Retinal pigment epithelial cell (primary cell): ENCODE results near the gene GALE.
A peak's percentile ranks its signal among the peaks of the same experiment; 100 is the strongest.

ENCODE experiments used
- DNase-seq: peaks from one replicate; pipeline ENCODE4 v3.0.0-alpha.2; 2010; ENCODE audit warnings: low read depth
- H3K4me3 ChIP-seq: 2 replicates; pipeline ENCODE4 v1.5.1; 2011; ENCODE audit warnings: mild to moderate bottlenecking, low read length, control low read depth, moderate library complexity
- CTCF ChIP-seq: conservative IDR thresholded peaks from 2 replicates; pipeline ENCODE4 v1.5.1; 2011; ENCODE audit warnings: low read depth, low read length, control low read depth, inconsistent platforms

The GALE gene

DNA sequence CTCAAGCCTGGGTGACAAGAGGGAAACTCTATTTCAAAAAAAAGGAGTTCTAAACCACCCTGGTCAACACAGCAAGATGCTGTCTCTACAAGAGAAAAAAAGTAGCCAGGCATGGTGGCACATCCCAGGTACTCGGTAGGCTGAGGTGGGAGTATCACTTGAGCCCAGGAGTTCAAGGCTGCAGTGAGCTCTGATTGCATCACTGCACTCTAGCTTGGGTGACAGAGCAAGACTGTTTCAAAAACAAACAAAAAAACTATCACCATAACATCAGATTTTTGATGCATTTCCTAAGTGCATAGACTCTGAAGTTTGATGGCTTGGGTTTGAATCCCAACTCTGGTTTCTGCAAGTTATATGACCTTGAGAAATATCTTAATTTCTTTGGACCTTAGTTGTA is 47.6 kb downstream of the GALE start:
- DNase-seq = no peak
- H3K4me3 ChIP-seq = no peak overlapping the region
- TF ChIP-seq CTCF = no peak

DNA sequence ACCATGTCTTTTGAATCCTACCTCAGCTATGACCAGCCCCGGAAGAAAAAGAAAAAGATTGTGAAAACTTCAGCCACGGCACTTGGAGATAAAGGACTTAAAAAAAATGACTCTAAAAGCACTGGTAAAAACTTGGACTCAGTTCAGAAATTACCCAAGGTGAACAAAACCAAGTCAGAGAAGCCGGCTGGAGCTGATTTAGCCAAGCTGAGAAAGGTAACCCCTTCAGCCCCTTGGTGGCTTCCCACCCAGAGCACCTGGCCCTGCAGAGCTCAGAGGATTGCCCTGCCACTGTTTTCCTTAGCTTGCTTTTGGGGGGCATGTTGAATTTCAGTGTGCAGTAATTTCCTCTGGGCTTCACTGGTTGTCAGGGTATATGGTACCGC is 48.7 kb downstream of the GALE start:
- TF ChIP-seq CTCF = no peak
- DNase-seq = no peak
- H3K4me3 ChIP-seq = no peak overlapping the region

GRCh38 chr1:23751050-23751814 is 49.3 kb downstream of the GALE start:
- no peak overlapping the region for H3K4me3 ChIP-seq
- DNase-seq = no peak
- peak; percentile 80 for TF ChIP-seq CTCF

DNA sequence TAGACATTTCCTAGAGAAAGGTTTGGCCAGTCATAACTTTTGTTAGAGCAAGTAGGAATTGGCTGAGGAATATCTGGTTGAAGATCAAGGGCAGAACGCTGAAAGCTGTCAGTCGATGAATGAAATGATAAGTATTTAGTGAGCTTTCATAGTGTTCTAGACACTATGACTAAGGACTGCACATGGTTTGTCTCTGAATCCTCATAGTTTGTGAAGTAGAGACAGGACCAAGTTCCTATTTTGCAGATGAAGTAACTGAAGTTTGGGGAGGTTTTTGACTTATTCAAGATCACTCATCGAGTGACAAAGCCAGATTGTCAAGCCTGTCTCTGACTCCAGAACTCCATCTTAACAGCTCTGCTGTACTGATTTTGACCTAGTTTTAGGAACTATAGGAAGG is 52.5 kb downstream of the GALE start:
- no peak for DNase-seq
- no peak for TF ChIP-seq CTCF

More for the DNA sequence above, 52.5 kb downstream of the GALE start:
- no peak overlapping the region for H3K4me3 ChIP-seq
